NCI-H1105 (cell line): Measurements from ENCODE around the gene C20orf141.

Experiments
- DNase-seq: peaks from one replicate; lab custom pipeline; 2025; lab: John Stamatoyannopoulos, UW

Gene C20orf141

GRCh38 chr20:2849529-2849928 lies 34.7 kb downstream of the C20orf141 start:
- no peak for DNase-seq

- no peak for DNase-seq
Measured at GRCh38 chr20:2851086-2851485, 36.3 kb downstream of the C20orf141 start.

GRCh38 chr20:2858591-2858990 lies 43.8 kb downstream of the C20orf141 start:
- DNase-seq = no peak

- DNase-seq = no peak
Measured at GRCh38 chr20:2859330-2860121, 44.7 kb downstream of the C20orf141 start.

- DNase-seq = no peak
Measured at GRCh38 chr20:2864626-2865025, 49.8 kb downstream of the C20orf141 start.

GRCh38 chr20:2865101-2865500 lies 50.3 kb downstream of the C20orf141 start:
- no peak for DNase-seq
